Measurements from ENCODE around the gene RECK. TPM values are rescaled to one million over a fixed set of nuclear protein-coding genes. Genes with fewer than 3 reads are reported as not detected.

The RECK gene
- total RNA-seq, 8 experiments from 2014 or later = 3.9 to 42.2 (median 8.0) TPM

DNA sequence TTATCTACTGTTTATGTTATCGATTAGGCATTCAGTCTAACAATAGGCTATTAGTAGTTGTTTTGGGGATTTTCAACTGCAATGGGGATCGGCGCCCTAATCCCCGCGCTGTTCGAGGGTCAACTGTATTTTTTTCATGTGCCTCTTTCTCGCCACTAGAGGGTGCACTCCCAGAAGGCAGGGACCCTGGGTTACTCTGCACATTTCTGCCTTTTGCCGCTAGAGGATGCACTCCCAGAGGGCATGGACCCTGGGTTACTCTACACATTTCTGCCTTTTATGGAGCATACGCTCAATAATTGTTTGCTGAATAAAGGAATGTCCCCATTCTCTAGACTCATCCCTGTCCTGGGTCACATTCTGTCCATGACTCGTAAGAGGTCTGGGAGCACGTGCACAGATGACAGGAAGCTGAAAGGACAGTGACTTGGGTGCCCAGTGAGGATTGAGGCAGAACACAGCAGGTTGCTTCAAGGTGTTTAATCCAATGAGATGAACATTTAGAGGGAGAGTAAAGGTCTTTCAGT is 27.9 kb upstream of the RECK start:
- in situ Hi-C loops (cut with MboI; ENCODE audit: low pct_unique_long_range_greater_than_20kb in 2 of 9, low sequenced_read_pairs in 9 of 9, unreplicated experiment in 9 of 9) = loop anchor here in 1 of 9 experiments (25.0 kb wide), 1 partner anchor 222 kb away; the partner anchor contains the start of gene NPR2
- no peak overlapping the region for H3K4me3 ChIP-seq
- 0 to 40% (median 17%) methylated on average over 1 to 9 of the region's 11 CpGs; no CpG with 5 or more reads in 1 of the 10 experiments for WGBS, 10 experiments

DNA sequence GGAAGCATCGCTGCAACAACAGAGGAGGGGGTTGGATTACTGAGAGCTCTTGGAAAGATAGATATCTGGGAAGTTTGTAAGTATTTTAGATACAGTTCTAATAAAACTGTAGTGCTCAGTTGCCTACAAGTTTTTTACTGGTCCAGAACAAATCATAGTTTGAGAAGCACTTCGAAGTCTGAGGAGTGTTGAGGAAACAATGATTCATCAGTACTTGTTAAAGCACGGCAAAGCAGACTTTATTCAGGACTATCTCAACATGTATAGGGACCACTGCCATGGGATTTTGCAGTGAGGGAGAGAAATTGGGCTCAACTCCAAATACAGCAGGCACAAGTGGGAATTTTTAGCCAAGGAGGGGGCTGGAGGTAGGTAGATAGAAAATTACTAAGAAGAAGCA is 25.3 kb upstream of the RECK start:
- Histone ChIP-seq H3K4me1 (replicated peaks in 1 of 2) (no peaks in the 10 kb centered on the region), H3K4me3 (no peak overlapping the region), H3K27ac (no peak overlapping the region)
- 25 to 100% (median 72%) methylated on average over 1 to 3 of the region's 3 CpGs for WGBS, 10 experiments
- no peak for ATAC-seq (replicated peaks in 6 of 8)
- in situ Hi-C loops (cut with MboI; ENCODE audit: low pct_unique_long_range_greater_than_20kb in 2 of 9, low sequenced_read_pairs in 9 of 9, unreplicated experiment in 9 of 9) = loop anchor here in 2 of 9 experiments (10.0 to 25.0 kb wide), 2 partner anchors 57 to 224 kb away; partner anchors contain the start of genes NPR2 (in 1 of the 2) and OR2S2 (in 1 of the 2)

More for the DNA sequence above, 27.9 kb upstream of the RECK start:
- H3K4me1 ChIP-seq (replicated peaks in 1 of 2) = no peaks in the 10 kb centered on the region
- ATAC-seq (replicated peaks in 6 of 8) = peak in 5 of 8 experiments; percentile 22 to 65 (median 46)
- H3K27ac ChIP-seq = no peak overlapping the region

- in situ Hi-C loops (cut with MboI; ENCODE audit: low pct_unique_long_range_greater_than_20kb in 2 of 9, low sequenced_read_pairs in 9 of 9, unreplicated experiment in 9 of 9) = loop anchor here in 2 of 9 experiments (10.0 to 25.0 kb wide), 2 partner anchors 62 to 230 kb away; partner anchors contain the start of genes NPR2 (in 1 of the 2) and OR2S2 (in 1 of the 2)
Observed at GRCh38 chr9:36017278-36017677, 19.4 kb upstream of the RECK start.

GRCh38 chr9:36018129-36018528 is 18.6 kb upstream of the RECK start:
- no peak for ATAC-seq (replicated peaks in 6 of 8)
- Histone ChIP-seq H3K27ac (no peak overlapping the region), H3K4me1 (replicated peaks in 1 of 2) (no peaks in the 10 kb centered on the region), H3K4me3 (no peak overlapping the region)
- WGBS, 10 experiments = 60 to 100% (median 97%) methylated on average over 1 to 3 of the region's 3 CpGs; no CpG with 5 or more reads in 1 of the 10 experiments
- in situ Hi-C loops (cut with MboI; ENCODE audit: low pct_unique_long_range_greater_than_20kb in 2 of 9, low sequenced_read_pairs in 9 of 9, unreplicated experiment in 9 of 9) = loop anchor here in 2 of 9 experiments (10.0 to 25.0 kb wide), 2 partner anchors 63 to 231 kb away; partner anchors contain the start of genes NPR2 (in 1 of the 2) and OR2S2 (in 1 of the 2)

More at GRCh38 chr9:36017278-36017677, 19.4 kb upstream of the RECK start:
- H3K4me3 ChIP-seq = no peak overlapping the region
- H3K27ac ChIP-seq = no peak overlapping the region
- H3K4me1 ChIP-seq (replicated peaks in 1 of 2) = no peaks in the 10 kb centered on the region
- WGBS, 10 experiments = 57 to 100% (median 100%) methylated on average over 1 to 2 of the region's 2 CpGs; no CpG with 5 or more reads in 3 of the 10 experiments
- ATAC-seq (replicated peaks in 6 of 8) = no peak

DNA sequence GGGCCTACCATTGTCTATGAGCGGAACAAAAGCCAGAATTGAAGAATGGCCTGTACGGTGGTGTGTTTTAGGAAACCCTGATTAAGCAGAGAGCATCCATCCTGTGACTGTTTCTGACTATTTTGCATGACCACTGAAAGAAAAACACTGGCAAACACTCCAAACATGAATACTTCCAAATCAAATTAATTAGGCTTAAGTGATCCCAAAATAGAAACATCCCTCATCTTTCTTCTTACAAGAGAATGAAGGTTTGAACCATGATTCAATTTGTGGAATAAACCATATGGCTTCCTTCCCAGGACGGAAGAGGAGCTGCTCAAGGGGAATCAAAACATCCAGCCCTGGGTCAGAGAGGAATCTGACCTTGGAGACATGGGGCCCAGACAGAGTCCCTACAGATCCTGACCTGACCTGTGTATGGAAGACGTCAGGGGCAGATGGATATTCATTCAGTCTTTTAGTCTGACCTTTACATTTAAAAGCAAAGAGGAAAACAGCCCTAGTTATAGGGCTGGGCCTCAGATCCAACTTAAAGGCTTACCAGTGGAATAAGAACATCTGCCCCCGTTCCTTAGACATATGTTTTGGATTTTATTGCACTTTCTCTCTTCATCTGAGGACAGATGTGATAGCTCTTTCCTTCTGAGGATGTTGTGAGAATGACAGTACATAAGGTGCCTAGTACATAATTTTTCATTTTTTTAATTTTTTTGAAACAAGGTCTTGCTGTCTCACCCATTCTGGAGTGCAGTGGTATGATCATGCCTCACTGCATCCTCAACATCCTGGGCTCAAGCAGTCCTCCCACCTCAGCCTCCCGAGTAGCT is 17.6 kb upstream of the RECK start:
- 46 to 89% (median 63%) methylated on average over 2 to 5 of the region's 6 CpGs; no CpG with 5 or more reads in 1 of the 10 experiments for WGBS, 10 experiments
- Histone ChIP-seq H3K27ac (no peak overlapping the region), H3K4me1 (replicated peaks in 1 of 2) (no peaks in the 10 kb centered on the region), H3K4me3 (no peak overlapping the region)
- in situ Hi-C loops (cut with MboI; ENCODE audit: low pct_unique_long_range_greater_than_20kb in 2 of 9, low sequenced_read_pairs in 9 of 9, unreplicated experiment in 9 of 9) = loop anchor here in 2 of 9 experiments (10.0 to 25.0 kb wide), 2 partner anchors 64 to 232 kb away; partner anchors contain the start of genes NPR2 (in 1 of the 2) and OR2S2 (in 1 of the 2)
- ATAC-seq (replicated peaks in 6 of 8) = peak in 1 of 8 experiments; percentile 40

GRCh38 chr9:36021968-36022367 is 14.7 kb upstream of the RECK start:
- 44 to 100% (median 100%) methylated on average over 1 of the region's 1 CpG; no CpG with 5 or more reads in 4 of the 10 experiments for whole genome bisulfite sequencing, 10 experiments
- no peak for ATAC-seq (replicated peaks in 6 of 8)
- Histone ChIP-seq H3K27ac (no peak overlapping the region), H3K4me1 (replicated peaks in 1 of 2) (no peaks in the 10 kb centered on the region), H3K4me3 (no peak overlapping the region)
- in situ Hi-C loops (cut with MboI; ENCODE audit: low pct_unique_long_range_greater_than_20kb in 2 of 9, low sequenced_read_pairs in 9 of 9, unreplicated experiment in 9 of 9) = loop anchor here in 2 of 9 experiments (10.0 to 25.0 kb wide), 3 partner anchors 67 to 235 kb away; partner anchors contain the start of genes HRCT1 (in 1 of the 2), NPR2 (in 1 of the 2), OR2S2 (in 1 of the 2) and SPAAR (in 1 of the 2)

DNA sequence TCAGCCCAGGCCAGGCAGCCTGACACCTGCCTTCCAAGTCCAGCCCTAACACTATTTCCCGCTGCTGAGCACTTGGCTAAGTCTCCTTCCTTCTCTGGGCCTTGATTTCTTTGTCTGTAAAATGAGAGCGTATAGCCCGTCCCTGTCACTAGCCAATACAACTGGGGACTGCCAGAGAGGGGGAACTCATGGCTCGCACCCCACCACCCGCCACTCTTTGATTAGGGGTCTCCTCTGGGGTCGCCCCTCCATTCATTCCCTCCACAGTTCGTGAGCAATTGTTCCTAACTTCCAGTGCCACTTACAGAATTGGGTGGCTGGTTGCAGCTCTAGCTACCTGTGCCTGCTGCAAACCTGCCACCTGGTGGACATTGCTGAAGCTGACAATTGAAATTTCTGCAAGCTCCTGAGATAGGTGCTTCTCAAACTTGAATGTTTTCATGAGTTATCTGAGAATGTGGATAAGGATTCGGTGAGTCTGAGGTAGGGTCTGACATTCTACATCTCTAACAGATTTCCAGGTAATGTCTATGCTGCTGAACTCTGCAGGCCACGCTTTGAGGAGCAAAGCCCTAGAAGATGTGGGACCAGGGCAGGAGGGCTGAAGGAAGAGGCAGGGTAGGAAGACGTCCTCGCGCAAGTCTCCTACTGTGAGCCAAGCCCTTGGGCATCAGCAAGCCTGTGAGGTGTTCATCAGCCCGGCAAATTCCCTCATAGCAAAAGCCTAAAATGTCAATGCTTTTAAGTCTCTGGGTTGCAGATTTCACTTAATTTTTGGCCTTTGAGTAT is 13.3 kb upstream of the RECK start:
- 0 to 93% (median 44%) methylated on average over 1 to 7 of the region's 13 CpGs; no CpG with 5 or more reads in 1 of the 10 experiments for WGBS, 10 experiments
- Histone ChIP-seq H3K4me3 (no peak overlapping the region), H3K4me1 (replicated peaks in 1 of 2) (no peaks in the 10 kb centered on the region), H3K27ac (no peak overlapping the region)
- in situ Hi-C loops (cut with MboI; ENCODE audit: low pct_unique_long_range_greater_than_20kb in 2 of 9, low sequenced_read_pairs in 9 of 9, unreplicated experiment in 9 of 9) = loop anchor here in 2 of 9 experiments (10.0 to 25.0 kb wide), 3 partner anchors 69 to 236 kb away; partner anchors contain the start of genes HRCT1 (in 1 of the 2), NPR2 (in 1 of the 2), OR2S2 (in 1 of the 2) and SPAAR (in 1 of the 2)
- ATAC-seq (replicated peaks in 6 of 8) = peak; percentile 40 to 93 (median 70)

DNA sequence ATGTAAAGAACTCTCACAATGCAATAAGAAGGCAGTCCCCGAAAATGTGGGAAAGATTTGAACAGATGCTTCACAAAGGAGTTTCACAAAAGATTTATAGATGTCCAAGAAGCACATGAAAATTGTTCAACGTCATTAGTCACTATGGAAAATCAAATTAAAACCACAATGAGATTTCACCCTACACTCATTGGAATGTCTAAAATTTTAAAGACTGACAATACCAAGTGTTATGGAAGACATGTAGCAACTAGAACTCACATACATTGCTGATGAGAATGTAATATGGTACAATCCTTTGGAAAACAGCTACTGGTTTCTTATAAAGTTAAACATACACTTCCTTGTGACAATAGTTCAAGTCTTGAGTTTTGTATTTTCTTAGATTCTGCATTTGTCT is 11.0 kb upstream of the RECK start:
- 60 to 100% (median 84%) methylated on average over 1 to 2 of the region's 2 CpGs for WGBS, 10 experiments
- ATAC-seq (replicated peaks in 6 of 8) = no peak
- H3K4me1 ChIP-seq (replicated peaks in 1 of 2) = no peaks in the 10 kb centered on the region
- H3K27ac ChIP-seq = no peak overlapping the region
- in situ Hi-C loops (cut with MboI; ENCODE audit: low pct_unique_long_range_greater_than_20kb in 2 of 9, low sequenced_read_pairs in 9 of 9, unreplicated experiment in 9 of 9) = loop anchor here in 1 of 9 experiments (10.0 kb wide), 2 partner anchors 71 to 121 kb away; partner anchors contain the start of genes HRCT1, OR2S2 and SPAAR
- H3K4me3 ChIP-seq = no peak overlapping the region

DNA sequence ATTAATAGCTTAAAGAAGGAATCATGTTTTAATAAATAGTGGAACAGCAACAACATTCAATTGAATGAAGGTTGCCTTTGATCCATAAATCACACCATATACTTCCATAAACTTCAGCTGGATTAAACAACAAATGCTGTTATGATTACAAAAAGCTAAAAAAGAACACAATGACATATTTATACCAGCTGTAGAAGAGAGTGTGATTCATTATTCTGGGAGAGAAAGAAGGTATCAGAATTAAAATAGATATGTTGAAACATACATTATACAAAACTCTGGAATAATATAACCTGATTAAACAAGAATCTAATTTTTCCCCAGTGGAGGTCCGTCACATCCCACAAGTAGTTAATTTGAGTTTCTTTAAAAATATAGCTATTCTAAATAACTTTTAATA is 7.5 kb upstream of the RECK start:
- in situ Hi-C loops (cut with MboI; ENCODE audit: low pct_unique_long_range_greater_than_20kb in 2 of 9, low sequenced_read_pairs in 9 of 9, unreplicated experiment in 9 of 9) = loop anchor here in 1 of 9 experiments (10.0 kb wide), 2 partner anchors 74 to 124 kb away; partner anchors contain the start of genes HRCT1, OR2S2 and SPAAR
- WGBS, 10 experiments = 0 to 100% (median 50%) methylated on average over 1 of the region's 1 CpG; no CpG with 5 or more reads in 1 of the 10 experiments
- ATAC-seq (replicated peaks in 6 of 8) = peak in 2 of 8 experiments; percentile 9 to 12
- no peak overlapping the region for H3K27ac ChIP-seq
- H3K4me3 ChIP-seq = no peak overlapping the region
- H3K4me1 ChIP-seq (replicated peaks in 1 of 2) = no peaks in the 10 kb centered on the region

GRCh38 chr9:36029765-36030528 is 6.8 kb upstream of the RECK start:
- Histone ChIP-seq H3K4me1 (replicated peaks in 1 of 2) (no peaks in the 10 kb centered on the region), H3K27ac (no peak overlapping the region), H3K4me3 (no peak overlapping the region)
- in situ Hi-C loops (cut with MboI; ENCODE audit: low pct_unique_long_range_greater_than_20kb in 2 of 9, low sequenced_read_pairs in 9 of 9, unreplicated experiment in 9 of 9) = loop anchor here in 1 of 9 experiments (10.0 kb wide), 2 partner anchors 75 to 125 kb away; partner anchors contain the start of genes HRCT1, OR2S2 and SPAAR
- ATAC-seq (replicated peaks in 6 of 8) = peak in 3 of 8 experiments; percentile 97 to 98 (median 98)
- WGBS, 10 experiments = 4 to 100% (median 62%) methylated on average over 1 to 3 of the region's 3 CpGs

DNA sequence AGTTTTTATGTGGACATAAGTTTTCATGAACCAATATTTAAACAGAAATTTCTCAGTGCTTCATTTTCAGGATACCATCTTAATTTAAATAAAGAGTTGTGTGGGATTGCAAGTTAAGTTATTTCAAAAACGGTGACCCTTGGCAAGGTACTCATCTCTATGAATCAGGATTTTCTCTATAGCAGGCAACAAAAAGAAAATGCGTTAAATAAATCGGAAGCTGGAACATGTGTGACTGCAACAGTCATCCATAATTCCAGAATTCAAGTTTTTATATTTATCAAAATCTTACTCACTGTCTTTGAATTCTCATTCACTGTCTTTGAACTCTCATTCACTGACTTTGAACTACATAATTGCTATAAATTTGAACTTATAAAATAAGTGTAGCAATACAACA is 5.8 kb upstream of the RECK start:
- in situ Hi-C loops (cut with MboI; ENCODE audit: low pct_unique_long_range_greater_than_20kb in 2 of 9, low sequenced_read_pairs in 9 of 9, unreplicated experiment in 9 of 9) = no loop called here
- WGBS, 10 experiments = 7 to 96% (median 67%) methylated on average over 3 of the region's 3 CpGs; no CpG with 5 or more reads in 1 of the 10 experiments
- no peaks in the 10 kb centered on the region for H3K4me1 ChIP-seq (replicated peaks in 1 of 2)
- ATAC-seq (replicated peaks in 6 of 8) = no peak
- H3K27ac ChIP-seq = no peak overlapping the region
- no peak overlapping the region for H3K4me3 ChIP-seq

Data from motor neuron (in vitro differentiated cells).